MM.1S (cell line): ENCODE measurements around the gene SPOCK1.

ENCODE experiments used
- DNase-seq: peaks from one replicate; pipeline ENCODE4 v3.0.0-alpha.2; 2015
- H2AFZ ChIP-seq: fragments of 300-600 bp; sonication (generic); 2 replicates; pipeline ENCODE4 v1.6.0; 2016; ENCODE audit warnings: antibody characterized with exemption, low read length
- H3F3A ChIP-seq: fragments of 300-600 bp; sonication (generic); 2 replicates; pipeline ENCODE4 v1.6.1; 2016; ENCODE audit warnings: mild to moderate bottlenecking, antibody characterized with exemption, low read length, moderate library complexity, mixed read lengths; ENCODE audit not compliant: insufficient read depth
- H3K27ac ChIP-seq: fragments of 300-600 bp; sonication (generic); 2 replicates; pipeline ENCODE4 v1.5.1; 2016; ENCODE audit warnings: mild to moderate bottlenecking, low read length
- H3K27me3 ChIP-seq: fragments of 300-600 bp; sonication (generic); replicated peaks from 2 replicates; pipeline ENCODE4 v1.6.0; 2016; ENCODE audit warnings: low read length; ENCODE audit not compliant: insufficient read depth
- H3K36me3 ChIP-seq: fragments of 300-600 bp; sonication (generic); replicated peaks from 2 replicates; pipeline ENCODE4 v1.6.1; 2016; ENCODE audit warnings: mild to moderate bottlenecking, low read length, mixed read lengths; ENCODE audit not compliant: insufficient read depth
- H3K4me1 ChIP-seq: fragments of 300-600 bp; sonication (generic); 2 replicates; pipeline ENCODE4 v1.6.1; 2016; ENCODE audit warnings: low read length, mixed read lengths
- H3K4me2 ChIP-seq: fragments of 300-600 bp; sonication (generic); 2 replicates; pipeline ENCODE4 v1.6.0; 2016; ENCODE audit warnings: low read depth, low read length
- H3K4me3 ChIP-seq: fragments of 300-600 bp; sonication (generic); 2 replicates; pipeline ENCODE4 v1.5.1; 2016; ENCODE audit warnings: low read length, mixed read lengths
- H3K79me2 ChIP-seq: fragments of 300-600 bp; sonication (generic); 2 replicates; pipeline ENCODE4 v1.6.1; 2016; ENCODE audit warnings: mixed run types, low read length, mixed read lengths
- H3K9ac ChIP-seq: fragments of 300-600 bp; sonication (generic); 2 replicates; pipeline ENCODE4 v1.6.1; 2016; ENCODE audit warnings: low read length, mixed read lengths
- H3K9me2 ChIP-seq: fragments of 300-600 bp; sonication (generic); replicated peaks from 2 replicates; pipeline ENCODE4 v1.6.1; 2016; ENCODE audit warnings: mild to moderate bottlenecking, low read length, mixed read lengths; ENCODE audit not compliant: insufficient read depth
- H3K9me3 ChIP-seq: fragments of 300-600 bp; sonication (generic); replicated peaks from 2 replicates; pipeline ENCODE4 v1.6.1; 2016; ENCODE audit warnings: mild to moderate bottlenecking, low read length, mixed read lengths; ENCODE audit not compliant: insufficient read depth
- H4K20me1 ChIP-seq: fragments of 300-600 bp; sonication (generic); 2 replicates; pipeline ENCODE4 v1.6.1; 2016; ENCODE audit warnings: mild to moderate bottlenecking, low read length, moderate library complexity, mixed read lengths; ENCODE audit not compliant: insufficient read depth
- CTCF ChIP-seq: fragments of 300-600 bp; sonication (generic); IDR thresholded peaks from 2 replicates; pipeline ENCODE4 v1.5.1; 2016; ENCODE audit warnings: antibody characterized with exemption, low read length, mixed read lengths
- EZH2 ChIP-seq: fragments of 300-600 bp; sonication (generic); optimal IDR thresholded peaks from 2 replicates; pipeline ENCODE3; 2017; ENCODE audit warnings: low read depth, mild to moderate bottlenecking, antibody characterized with exemption, low read length, mixed read lengths
- EZH2phosphoT487 ChIP-seq: fragments of 300-600 bp; sonication (generic); IDR thresholded peaks from 2 replicates; pipeline ENCODE4 v1.6.1; 2018; ENCODE audit warnings: antibody characterized with exemption, low read length

SPOCK1 gene

DNA sequence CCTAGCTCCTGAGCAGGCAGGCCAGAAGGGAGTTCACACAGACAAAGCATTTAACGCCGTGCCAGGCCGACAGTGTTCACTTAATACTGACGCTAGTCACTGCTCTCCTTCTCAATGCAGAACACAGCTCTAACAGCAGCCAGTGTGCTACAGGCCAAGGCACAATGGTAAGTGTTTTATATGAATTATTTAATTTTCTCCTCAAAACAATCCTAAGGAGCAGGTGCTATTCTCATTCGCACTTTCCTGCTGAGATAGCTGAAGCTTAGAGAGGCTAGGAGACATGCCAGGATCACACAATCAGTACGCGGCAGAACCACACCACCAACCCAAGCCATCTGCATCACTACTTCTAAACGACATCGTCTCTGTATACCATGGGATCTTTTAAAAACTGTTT lies 170.7 kb downstream of the SPOCK1 start:
- Histone ChIP-seq H3K9me3 (no peaks in the 10 kb centered on the region), H3K4me3 (no peak overlapping the region), H3K4me1 (peaks cover 8% of the 10 kb centered on the region; the same call in 1 of the 2 replicates), H3K4me2 (no peak overlapping the region), H2AFZ (no peak overlapping the region), H3K27me3 (no peaks in the 10 kb centered on the region), H3K27ac (no peak overlapping the region), H4K20me1 (no peaks in the 10 kb centered on the region), H3K9me2 (no peaks in the 10 kb centered on the region), H3K9ac (no peak overlapping the region), H3F3A (no peaks in the 10 kb centered on the region), H3K36me3 (no peaks in the 10 kb centered on the region), H3K79me2 (no peaks in the 10 kb centered on the region)
- no peak for DNase-seq
- TF ChIP-seq EZH2phosphoT487 (no peak), EZH2 (no peak), CTCF (no peak)

GRCh38 chr5:137325721-137326120 lies 173.4 kb downstream of the SPOCK1 start:
- Histone ChIP-seq H3K36me3 (no peaks in the 10 kb centered on the region), H4K20me1 (no peaks in the 10 kb centered on the region), H3F3A (no peaks in the 10 kb centered on the region), H3K9me2 (no peaks in the 10 kb centered on the region), H3K27me3 (no peaks in the 10 kb centered on the region), H2AFZ (no peak overlapping the region), H3K9ac (no peak overlapping the region), H3K27ac (no peak overlapping the region), H3K9me3 (no peaks in the 10 kb centered on the region), H3K4me1 (peaks cover 8% of the 10 kb centered on the region; the same call in 1 of the 2 replicates), H3K4me3 (no peak overlapping the region), H3K79me2 (no peaks in the 10 kb centered on the region), H3K4me2 (no peak overlapping the region)
- no peak for DNase-seq
- no peak for TF ChIP-seq EZH2phosphoT487
- TF ChIP-seq EZH2 = no peak
- TF ChIP-seq CTCF = no peak

- Histone ChIP-seq H3K36me3 (no peaks in the 10 kb centered on the region), H4K20me1 (no peaks in the 10 kb centered on the region), H3K9me2 (no peaks in the 10 kb centered on the region), H3K4me1 (no peaks in the 10 kb centered on the region), H3F3A (no peaks in the 10 kb centered on the region), H3K9me3 (no peaks in the 10 kb centered on the region), H2AFZ (no peak overlapping the region), H3K27me3 (no peaks in the 10 kb centered on the region), H3K4me3 (no peak overlapping the region), H3K4me2 (no peak overlapping the region), H3K9ac (no peak overlapping the region), H3K27ac (no peak overlapping the region), H3K79me2 (no peaks in the 10 kb centered on the region)
- TF ChIP-seq EZH2phosphoT487 (no peak), CTCF (peak; percentile 74), EZH2 (no peak)
- DNase-seq = peak; percentile 37
Measured at GRCh38 chr5:137320056-137321045, 178.8 kb downstream of the SPOCK1 start.
